BE2C (cell line): Measurements from ENCODE around the gene OPRL1.
"Not testable (repeated sequence)": the region's sequence is repeated elsewhere in the genome, so short reads cannot be mapped to it uniquely, and the experiment has no call there.

Source experiments
- DNase-seq: peaks from one replicate; pipeline ENCODE4 v3.0.0-alpha.2; 2020
- H3K27me3 ChIP-seq: fragments of 250-450 bp; sonication (Bioruptor Pico); 2 replicates; pipeline ENCODE4 v1.5.1; 2020; ENCODE audit warnings: mild to moderate bottlenecking
- H3K36me3 ChIP-seq: fragments of 250-450 bp; sonication (Bioruptor Pico); 2 replicates; pipeline ENCODE4 v1.5.1; 2020; ENCODE audit warnings: mild to moderate bottlenecking
- H3K4me1 ChIP-seq: fragments of 250-450 bp; sonication (Bioruptor Pico); 2 replicates; pipeline ENCODE4 v1.5.1; 2020
- H3K4me3 ChIP-seq: 2 replicates; pipeline ENCODE4 v1.5.1; 2011; ENCODE audit warnings: low read depth, low read length
- H3K9me3 ChIP-seq: fragments of 250-450 bp; sonication (Bioruptor Pico); 2 replicates; pipeline ENCODE4 v1.5.1; 2020
- CTCF ChIP-seq: IDR thresholded peaks from 2 replicates; pipeline ENCODE4 v1.5.1; 2012; ENCODE audit warnings: mild to moderate bottlenecking, low read depth, low read length

Gene OPRL1

GRCh38 chr20:64130876-64131275 is 51.0 kb downstream of the OPRL1 start:
- Histone ChIP-seq H3K4me1 (no peaks in the 10 kb centered on the region), H3K4me3 (no peak overlapping the region), H3K9me3 (no peaks in the 10 kb centered on the region), H3K36me3 (no peaks in the 10 kb centered on the region), H3K27me3 (no peaks in the 10 kb centered on the region; the same call in 1 of the 2 replicates)
- DNase-seq: no peak
- no peak for TF ChIP-seq CTCF

- Histone ChIP-seq H3K9me3 (no peaks in the 10 kb centered on the region), H3K4me1 (no peaks in the 10 kb centered on the region), H3K27me3 (no peaks in the 10 kb centered on the region; the same call in 1 of the 2 replicates), H3K36me3 (no peaks in the 10 kb centered on the region), H3K4me3 (no peak overlapping the region)
- TF ChIP-seq CTCF: peak; percentile 46
- no peak for DNase-seq
Measured at GRCh38 chr20:64131406-64131805, 51.5 kb downstream of the OPRL1 start.

DNA sequence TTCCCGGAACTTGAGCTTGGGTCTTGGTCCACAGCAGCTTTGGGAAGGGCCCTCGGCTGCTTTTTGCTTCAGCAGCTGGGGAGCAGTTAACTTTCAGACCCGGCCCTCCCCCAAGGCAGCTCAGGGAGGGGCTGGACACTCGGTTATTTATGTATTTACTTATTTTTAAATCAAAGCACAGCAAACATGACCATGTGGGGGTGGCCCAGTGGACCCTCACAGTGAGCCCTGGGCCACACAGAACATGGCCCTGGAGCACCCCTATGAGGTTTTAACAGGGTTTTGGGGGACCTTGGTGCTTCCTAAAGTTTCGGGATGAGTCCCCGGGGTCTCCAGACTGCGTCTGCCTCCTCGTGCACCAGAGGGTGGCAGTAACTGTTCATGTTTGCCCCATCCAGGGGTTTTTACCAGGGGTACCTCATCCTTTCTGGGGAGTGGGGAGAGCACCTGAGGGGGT is 54.1 kb downstream of the OPRL1 start:
- Histone ChIP-seq H3K4me1 (no peaks in the 10 kb centered on the region), H3K4me3 (no peak overlapping the region), H3K36me3 (no peaks in the 10 kb centered on the region), H3K27me3 (no peaks in the 10 kb centered on the region; the same call in 1 of the 2 replicates), H3K9me3 (no peaks in the 10 kb centered on the region)
- no peak for DNase-seq
- TF ChIP-seq CTCF: peak; percentile 48

GRCh38 chr20:64134744-64135143 is 54.9 kb downstream of the OPRL1 start:
- not testable (repeated sequence) for H3K4me3 ChIP-seq, H3K9me3 ChIP-seq, H3K4me1 ChIP-seq, H3K27me3 ChIP-seq, DNase-seq, H3K36me3 ChIP-seq

- H3K4me1 ChIP-seq: no peaks in the 10 kb centered on the region
- H3K4me3 ChIP-seq: no peak overlapping the region
- no peak for DNase-seq
- no peaks in the 10 kb centered on the region for H3K9me3 ChIP-seq
- no peaks in the 10 kb centered on the region for H3K27me3 ChIP-seq
- H3K36me3 ChIP-seq: no peaks in the 10 kb centered on the region
- TF ChIP-seq CTCF: no peak
Measured at GRCh38 chr20:64136004-64136710, 56.3 kb downstream of the OPRL1 start.

GRCh38 chr20:64137598-64138031 is 57.7 kb downstream of the OPRL1 start:
- Histone ChIP-seq H3K4me1 (no peaks in the 10 kb centered on the region; the same call in 1 of the 2 replicates), H3K36me3 (no peaks in the 10 kb centered on the region), H3K4me3 (no peak overlapping the region), H3K27me3 (no peaks in the 10 kb centered on the region), H3K9me3 (no peaks in the 10 kb centered on the region)
- no peak for TF ChIP-seq CTCF
- DNase-seq: no peak
